Measurements from ENCODE around the gene SLC43A1.

Gene SLC43A1

DNA sequence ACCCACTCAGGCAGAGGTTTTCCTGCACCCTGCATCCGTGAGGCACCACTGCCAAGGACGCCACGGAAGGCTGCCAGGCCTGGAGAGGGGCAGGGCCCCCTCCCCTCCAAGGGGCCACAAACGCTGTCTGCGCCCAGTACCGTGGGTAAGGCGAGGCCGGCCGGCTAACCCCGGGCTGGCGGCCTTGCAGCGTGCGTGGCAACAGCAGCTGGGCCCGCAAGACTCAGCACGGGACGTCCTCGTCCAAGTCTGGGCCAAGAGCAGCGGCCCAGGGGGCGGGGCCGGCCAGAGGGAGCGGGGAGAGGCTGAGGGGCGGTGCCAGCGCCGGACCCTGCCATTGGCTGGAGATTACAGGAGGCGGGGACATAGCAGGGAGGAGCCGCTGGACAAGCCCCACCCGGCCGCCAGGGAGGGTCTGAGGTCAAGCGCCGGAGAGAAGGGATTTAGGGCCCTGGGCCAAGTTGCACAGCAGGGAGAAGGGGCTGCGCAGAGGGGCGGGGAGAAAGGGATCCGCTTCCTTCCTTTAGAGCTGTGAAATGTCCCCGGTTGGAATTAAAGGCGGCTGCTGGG is 16.0 kb downstream of the SLC43A1 start:
- DNase-seq (ENCODE audit: insufficient read length, low spot score) = peak; percentile 87
- TF ChIP-seq, protein P1, sequence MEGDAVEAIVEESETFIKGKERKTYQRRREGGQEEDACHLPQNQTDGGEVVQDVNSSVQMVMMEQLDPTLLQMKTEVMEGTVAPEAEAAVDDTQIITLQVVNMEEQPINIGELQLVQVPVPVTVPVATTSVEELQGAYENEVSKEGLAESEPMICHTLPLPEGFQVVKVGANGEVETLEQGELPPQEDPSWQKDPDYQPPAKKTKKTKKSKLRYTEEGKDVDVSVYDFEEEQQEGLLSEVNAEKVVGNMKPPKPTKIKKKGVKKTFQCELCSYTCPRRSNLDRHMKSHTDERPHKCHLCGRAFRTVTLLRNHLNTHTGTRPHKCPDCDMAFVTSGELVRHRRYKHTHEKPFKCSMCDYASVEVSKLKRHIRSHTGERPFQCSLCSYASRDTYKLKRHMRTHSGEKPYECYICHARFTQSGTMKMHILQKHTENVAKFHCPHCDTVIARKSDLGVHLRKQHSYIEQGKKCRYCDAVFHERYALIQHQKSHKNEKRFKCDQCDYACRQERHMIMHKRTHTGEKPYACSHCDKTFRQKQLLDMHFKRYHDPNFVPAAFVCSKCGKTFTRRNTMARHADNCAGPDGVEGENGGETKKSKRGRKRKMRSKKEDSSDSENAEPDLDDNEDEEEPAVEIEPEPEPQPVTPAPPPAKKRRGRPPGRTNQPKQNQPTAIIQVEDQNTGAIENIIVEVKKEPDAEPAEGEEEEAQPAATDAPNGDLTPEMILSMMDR (IDR thresholded peaks at IDR 0.05; ENCODE audit: insufficient read depth, missing control alignments) = no peak
- no peak for FAIRE-seq

DNA sequence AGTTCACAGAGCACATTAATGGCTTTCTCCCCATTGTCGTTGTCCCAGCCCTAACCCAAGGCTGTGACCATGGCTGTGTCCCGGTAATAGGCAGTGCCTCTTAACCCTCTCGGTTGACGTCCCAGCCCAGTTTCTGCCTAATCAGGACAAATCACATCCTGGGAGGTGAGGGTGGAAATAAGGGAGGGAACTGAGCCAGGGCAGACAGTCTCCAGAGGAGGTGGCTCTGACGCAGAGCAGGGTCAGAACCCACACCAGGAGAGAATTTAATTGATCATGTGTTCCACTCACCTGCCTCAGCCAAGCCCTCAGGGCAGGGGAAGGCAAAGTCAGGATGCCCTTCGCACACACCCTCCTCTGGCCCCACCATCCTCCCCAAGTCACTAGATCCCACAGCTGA is 17.0 kb downstream of the SLC43A1 start:
- no peak for DNase-seq (ENCODE audit: insufficient read length, low spot score)
- FAIRE-seq = no peak
- TF ChIP-seq, protein P1 (IDR thresholded peaks at IDR 0.05; ENCODE audit: insufficient read depth, missing control alignments) = no peak

DNA sequence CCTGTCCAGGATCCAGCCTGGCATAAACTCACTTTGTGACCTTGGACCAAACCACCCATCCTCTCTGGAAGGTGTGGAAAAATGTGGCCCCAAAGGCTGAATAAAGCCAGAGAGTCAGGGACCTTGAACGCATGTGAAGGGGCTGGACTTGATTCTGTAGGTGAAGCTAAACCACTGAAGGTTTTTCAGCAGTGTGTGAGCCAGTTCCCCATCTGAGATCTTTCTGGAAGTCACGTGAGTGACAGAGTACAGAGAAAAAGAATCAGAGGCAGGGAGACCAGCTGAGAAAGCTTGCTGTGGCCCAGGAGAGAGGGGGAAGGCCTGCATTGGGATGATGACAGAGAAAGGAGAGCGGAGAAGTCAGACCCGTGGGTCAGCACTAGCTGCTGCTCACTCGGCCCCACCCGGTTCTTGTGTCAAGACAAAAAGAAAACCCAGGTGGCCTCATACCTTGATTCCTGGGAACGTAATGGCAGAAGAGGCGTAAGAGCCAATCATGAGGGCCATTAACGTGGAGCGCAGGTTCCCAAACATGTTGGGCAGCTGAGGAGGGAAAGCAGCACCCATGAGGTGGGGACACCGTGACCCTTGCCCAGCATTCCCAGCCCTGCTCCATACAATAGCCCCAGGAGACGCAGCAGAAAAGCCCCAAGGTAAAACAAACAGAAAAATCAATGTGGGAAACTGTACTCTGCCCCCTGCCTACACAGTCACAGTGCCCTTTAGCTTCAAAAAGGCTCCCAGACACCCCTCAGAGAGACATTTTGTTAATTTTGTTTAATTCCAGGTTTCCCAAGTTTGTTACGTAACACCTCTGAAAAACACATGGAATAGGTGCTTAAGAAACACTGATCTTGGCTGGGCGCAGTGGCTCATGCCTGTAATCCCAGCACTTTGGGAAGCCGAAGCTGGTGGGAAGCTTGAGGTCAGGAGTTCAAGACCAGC is 17.9 kb downstream of the SLC43A1 start:
- DNase-seq (ENCODE audit: insufficient read length, low spot score) = no peak
- TF ChIP-seq, protein P1 (IDR thresholded peaks at IDR 0.05; ENCODE audit: insufficient read depth, missing control alignments) = no peak
- no peak for FAIRE-seq

GRCh38 chr11:57496109-57496820 is 19.2 kb downstream of the SLC43A1 start:
- DNase-seq (ENCODE audit: insufficient read length, low spot score) (no peak), FAIRE-seq (no peak)
- TF ChIP-seq, protein P1 (IDR thresholded peaks at IDR 0.05; ENCODE audit: insufficient read depth, missing control alignments) = no peak

- FAIRE-seq (no peak), DNase-seq (ENCODE audit: insufficient read length, low spot score) (peak; percentile 68)
- TF ChIP-seq, protein P1 (IDR thresholded peaks at IDR 0.05; ENCODE audit: insufficient read depth, missing control alignments) = peak; percentile 80
Observed at GRCh38 chr11:57493507-57494503, 21.7 kb downstream of the SLC43A1 start.

GRCh38 chr11:57491371-57492061 is 24.0 kb downstream of the SLC43A1 start:
- TF ChIP-seq, protein P1 (IDR thresholded peaks at IDR 0.05; ENCODE audit: insufficient read depth, missing control alignments) = peak; percentile 61
- FAIRE-seq = no peak
- DNase-seq (ENCODE audit: insufficient read length, low spot score) = no peak

All from D721Med (cell line).